ENCODE measurements around the gene NXPE1. TPM values are rescaled to one million over a fixed set of nuclear protein-coding genes. Genes with fewer than 3 reads are reported as not detected.

NXPE1 gene
- total RNA-seq, 4 donors from 2014 or later, result not detected

GRCh38 chr11:114562166-114562916 is 2.7 kb upstream of the NXPE1 start:
- DNase-seq, result no peak
- intact Hi-C loops (cut with DNase I), result no loop called here
- no peaks in the 10 kb centered on the region for H3K36me3 ChIP-seq
- H3K27me3 ChIP-seq, result no peaks in the 10 kb centered on the region
- H3K9me3 ChIP-seq, result no peaks in the 10 kb centered on the region
- no peaks in the 10 kb centered on the region for H3K4me1 ChIP-seq
- no peak overlapping the region for H3K4me3 ChIP-seq
- H3K27ac ChIP-seq, result no peak overlapping the region
- no peak for TF ChIP-seq CTCF (IDR thresholded peaks at IDR 0.05)
- no peak for TF ChIP-seq POLR2A (IDR thresholded peaks at IDR 0.05)
- 29 to 30% methylated on average over 3 of the region's 3 CpGs for WGBS, 2 donors

GRCh38 chr11:114556135-114556534 is 3.5 kb downstream of the NXPE1 start:
- Histone ChIP-seq H3K9me3 (no peaks in the 10 kb centered on the region), H3K36me3 (no peaks in the 10 kb centered on the region), H3K4me1 (no peaks in the 10 kb centered on the region), H3K4me3 (no peak overlapping the region), H3K27ac (no peak overlapping the region), H3K27me3 (no peaks in the 10 kb centered on the region)
- intact Hi-C loops (cut with DNase I), result no loop called here
- DNase-seq, result no peak
- TF ChIP-seq POLR2A (IDR thresholded peaks at IDR 0.05), result no peak
- TF ChIP-seq CTCF (IDR thresholded peaks at IDR 0.05), result no peak
- 38 to 44% methylated on average over 1 of the region's 1 CpG for WGBS, 2 donors

GRCh38 chr11:114553642-114554041 is 6.0 kb downstream of the NXPE1 start:
- no peaks in the 10 kb centered on the region for H3K4me1 ChIP-seq
- TF ChIP-seq POLR2A (IDR thresholded peaks at IDR 0.05) (no peak), CTCF (IDR thresholded peaks at IDR 0.05) (no peak)
- H3K27ac ChIP-seq, result no peak overlapping the region
- no peaks in the 10 kb centered on the region for H3K27me3 ChIP-seq
- H3K36me3 ChIP-seq, result no peaks in the 10 kb centered on the region
- no peak for DNase-seq
- H3K4me3 ChIP-seq, result no peak overlapping the region
- WGBS, 2 donors, result 73% methylated on average over 2 of the region's 2 CpGs
- intact Hi-C loops (cut with DNase I), result no loop called here
- no peaks in the 10 kb centered on the region for H3K9me3 ChIP-seq

- intact Hi-C loops (cut with DNase I), result no loop called here
- no peaks in the 10 kb centered on the region for H3K9me3 ChIP-seq
- H3K36me3 ChIP-seq, result no peaks in the 10 kb centered on the region
- H3K4me3 ChIP-seq, result no peak overlapping the region
- no peak for DNase-seq
- H3K27ac ChIP-seq, result no peak overlapping the region
- no peaks in the 10 kb centered on the region for H3K4me1 ChIP-seq
- no peaks in the 10 kb centered on the region for H3K27me3 ChIP-seq
- 71 to 78% methylated on average over 4 of the region's 4 CpGs for WGBS, 2 donors
- TF ChIP-seq POLR2A (IDR thresholded peaks at IDR 0.05) (no peak), CTCF (IDR thresholded peaks at IDR 0.05) (no peak)
These were observed 8.6 kb downstream of the NXPE1 start for GRCh38 chr11:114551060-114551459.

GRCh38 chr11:114525682-114526081 is 34.0 kb downstream of the NXPE1 start:
- Histone ChIP-seq H3K4me1 (no peaks in the 10 kb centered on the region), H3K27ac (no peak overlapping the region), H3K27me3 (no peaks in the 10 kb centered on the region), H3K4me3 (no peak overlapping the region), H3K9me3 (peaks cover 0 to 10% (median 9%) of the 10 kb centered on the region in 3 donors), H3K36me3 (no peaks in the 10 kb centered on the region)
- intact Hi-C loops (cut with DNase I), result no loop called here
- no peak for TF ChIP-seq CTCF (IDR thresholded peaks at IDR 0.05)
- TF ChIP-seq POLR2A (IDR thresholded peaks at IDR 0.05), result no peak
- WGBS, 2 donors, result 60 to 68% methylated on average over 2 of the region's 2 CpGs
- no peak for DNase-seq
